SK-N-SH (cell line): Measurements from ENCODE around the gene SP2.

Source experiments
- CHD2 ChIP-seq: fragments of 150-350 bp; IDR thresholded peaks from 2 replicates; pipeline ENCODE4 v1.6.1; 2018; ENCODE audit warnings: low read length; ENCODE audit not compliant: partially characterized antibody
- CTCF ChIP-seq: fragments of 200-600 bp; sonication (generic); IDR thresholded peaks from 2 replicates; pipeline ENCODE4 v1.6.1; 2017; ENCODE audit warnings: antibody characterized with exemption, mild to moderate bottlenecking, moderate library complexity
- EP300 ChIP-seq, 2 experiments: IDR thresholded peaks; 2 replicates each; pipeline versions ENCODE4 v1.4.0 to v1.6.1; 2012; ENCODE audit warnings: borderline replicate concordance in 1 of 2, low read depth in 1 of 2, low read length in 1 of 2
- EZH2phosphoT487 ChIP-seq: fragments of 200-600 bp; sonication (generic); IDR thresholded peaks from 2 replicates; pipeline ENCODE4 v1.6.1; 2017; ENCODE audit warnings: low read depth, mixed run types, mild to moderate bottlenecking, antibody characterized with exemption, moderate library complexity, borderline replicate concordance
- IRF3 ChIP-seq: fragments of 150-350 bp; IDR thresholded peaks from 2 replicates; pipeline ENCODE4 v1.6.1; 2016; ENCODE audit warnings: mild to moderate bottlenecking, low read depth, low read length
- NRF1 ChIP-seq: IDR thresholded peaks from 2 replicates; pipeline ENCODE4 v1.6.1; 2012; ENCODE audit warnings: low read depth, mild to moderate bottlenecking, low read length
- POLR2AphosphoS5 ChIP-seq: IDR thresholded peaks from 2 replicates; pipeline ENCODE4 v1.6.1; 2012; ENCODE audit warnings: low read depth, low read length
- RAD21 ChIP-seq: IDR thresholded peaks from 2 replicates; pipeline ENCODE4 v1.6.1; 2012; ENCODE audit warnings: mild to moderate bottlenecking, low read length
- RCOR1 ChIP-seq: fragments of 150-350 bp; IDR thresholded peaks from 2 replicates; pipeline ENCODE4 v1.6.1; 2017; ENCODE audit warnings: antibody characterized with exemption, low read length
- SIN3A ChIP-seq: IDR thresholded peaks from 2 replicates; pipeline ENCODE4 v1.6.1; 2012; ENCODE audit warnings: low read depth, mild to moderate bottlenecking, low read length, moderate library complexity, borderline replicate concordance
- TCF12 ChIP-seq: IDR thresholded peaks from 2 replicates; pipeline ENCODE4 v1.4.0; 2012
- TF ChIP-seq, protein P1 (sequence below): IDR thresholded peaks from 2 replicates; pipeline ENCODE4 v1.4.0; 2012; ENCODE audit warnings: low read depth, borderline replicate concordance

- TF ChIP-seq POLR2AphosphoS5 (no peak), CTCF (no peak), SIN3A (no peak), EP300 (IDR thresholded peaks at IDR 0.05; ENCODE audit: borderline replicate concordance in 1 of 2, low read depth in 1 of 2, low read length in 1 of 2) (no peak), IRF3 (no peak), EZH2phosphoT487 (no peak), RAD21 (no peak), CHD2 (no peak), NRF1 (no peak), TCF12 (no peak), RCOR1 (no peak)
- TF ChIP-seq, protein P1, sequence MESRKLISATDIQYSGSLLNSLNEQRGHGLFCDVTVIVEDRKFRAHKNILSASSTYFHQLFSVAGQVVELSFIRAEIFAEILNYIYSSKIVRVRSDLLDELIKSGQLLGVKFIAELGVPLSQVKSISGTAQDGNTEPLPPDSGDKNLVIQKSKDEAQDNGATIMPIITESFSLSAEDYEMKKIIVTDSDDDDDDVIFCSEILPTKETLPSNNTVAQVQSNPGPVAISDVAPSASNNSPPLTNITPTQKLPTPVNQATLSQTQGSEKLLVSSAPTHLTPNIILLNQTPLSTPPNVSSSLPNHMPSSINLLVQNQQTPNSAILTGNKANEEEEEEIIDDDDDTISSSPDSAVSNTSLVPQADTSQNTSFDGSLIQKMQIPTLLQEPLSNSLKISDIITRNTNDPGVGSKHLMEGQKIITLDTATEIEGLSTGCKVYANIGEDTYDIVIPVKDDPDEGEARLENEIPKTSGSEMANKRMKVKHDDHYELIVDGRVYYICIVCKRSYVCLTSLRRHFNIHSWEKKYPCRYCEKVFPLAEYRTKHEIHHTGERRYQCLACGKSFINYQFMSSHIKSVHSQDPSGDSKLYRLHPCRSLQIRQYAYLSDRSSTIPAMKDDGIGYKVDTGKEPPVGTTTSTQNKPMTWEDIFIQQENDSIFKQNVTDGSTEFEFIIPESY, result no peak
Measured at GRCh38 chr17:47882695-47883588, 13.1 kb upstream of the SP2 start.
